Testis (tissue), 3 donors: ENCODE data around the gene SNAI3. TPM values are rescaled to one million over a fixed set of nuclear protein-coding genes. Genes with fewer than 3 reads are reported as not detected.
"Not testable (repeated sequence)": the region's sequence is repeated elsewhere in the genome, so short reads cannot be mapped to it uniquely, and the experiment has no call there.

Experiments
- DNase-seq: peaks from one replicate; pipeline ENCODE4 v3.0.0-alpha.2; 2019
- H3K27ac ChIP-seq, 2 donors: fragments of 200-600 bp; sonication (generic); one replicate each; pipeline ENCODE4 v1.5.1; 2019
- H3K27me3 ChIP-seq: fragments of 200-600 bp; sonication (generic); one replicate; pipeline ENCODE4 v1.5.1; 2019
- H3K36me3 ChIP-seq: fragments of 200-600 bp; sonication (generic); one replicate; pipeline ENCODE4 v1.5.1; 2017; ENCODE audit warnings: low read depth; ENCODE audit errors: missing control alignments
- H3K4me1 ChIP-seq: fragments of 200-600 bp; sonication (generic); one replicate; pipeline ENCODE4 v1.5.1; 2019
- H3K4me3 ChIP-seq, 2 donors: fragments of 200-600 bp; sonication (generic); one replicate each; pipeline ENCODE4 v1.5.1; 2017 to 2019
- H3K9me3 ChIP-seq: fragments of 200-600 bp; sonication (generic); one replicate; pipeline ENCODE4 v1.5.1; 2017
- CTCF ChIP-seq, 3 experiments: fragments of 450-650 bp in 2 of 3; fragments of 200-600 bp in 1 of 3; sonication (generic) in 1 of 3; IDR thresholded peaks; one replicate each; pipeline ENCODE4 v1.5.1; 2016 to 2019; ENCODE audit warnings: antibody characterized with exemption in 3 of 3, mild to moderate bottlenecking in 2 of 3, moderate library complexity in 1 of 3
- POLR2A ChIP-seq: fragments of 450-650 bp; IDR thresholded peaks from one replicate; pipeline ENCODE4 v1.6.1; 2017; ENCODE audit warnings: antibody characterized with exemption, mild to moderate bottlenecking, moderate library complexity
- WGBS, 2 donors: methylation state at CpG; one replicate each; pipeline ENCODE4 v1.1.5; 2018; 5-methylcytosine and 5-hydroxymethylcytosine counted together
- intact Hi-C: fragments of 100-400 bp; cut with DNase I; formaldehyde crosslinking; loops from one replicate; pipeline ENCODE4 v1.15.1; 2023; ENCODE audit warnings: low total_unique reads
- polyA plus RNA-seq: library from polyadenylated mRNA; stranded (reverse); fragments of 350-450 nt; fragmentation: Illumina TruSeq; extraction: RNeasy Lipid Tissue Mini Kit (QIAGEN cat#74804); gene quantifications from one replicate; pipeline ENCODE4 v1.2.3, GENCODE V29; 2014; ENCODE audit warnings: low read depth, low replicate concordance; ENCODE audit not compliant: insufficient read depth
- total RNA-seq, 2 donors: library from RNA; depleted of rRNA; stranded (reverse); fragments of >200 nt; gene quantifications; one replicate each; pipeline ENCODE4 v1.2.3, GENCODE V29; 2016

Gene SNAI3
- total and polyA plus RNA-seq, 3 donors from 2014 or later: 1.3 to 3.0 (median 2.5) TPM

- 94 to 95% methylated on average over 19 of the region's 19 CpGs for WGBS, 2 donors
- H3K4me1 ChIP-seq: no peaks in the 10 kb centered on the region
- TF ChIP-seq POLR2A: no peak
- TF ChIP-seq CTCF (IDR thresholded peaks at IDR 0.05): no peak
- DNase-seq: no peak
- no peak overlapping the region for H3K4me3 ChIP-seq
- intact Hi-C loops: no loop called here
- no peaks in the 10 kb centered on the region for H3K9me3 ChIP-seq
- H3K27me3 ChIP-seq: no peaks in the 10 kb centered on the region
- no peak overlapping the region for H3K27ac ChIP-seq
- H3K36me3 ChIP-seq: no peaks in the 10 kb centered on the region
Observed at GRCh38 chr16:88673716-88674379, 12.5 kb downstream of the SNAI3 start.

GRCh38 chr16:88672776-88673175 lies 13.5 kb downstream of the SNAI3 start:
- DNase-seq: no peak
- TF ChIP-seq POLR2A (no peak), CTCF (IDR thresholded peaks at IDR 0.05) (no peak)
- WGBS, 2 donors: 87 to 89% methylated on average over 11 of the region's 11 CpGs
- no peaks in the 10 kb centered on the region for H3K9me3 ChIP-seq
- intact Hi-C loops: no loop called here
- no peak overlapping the region for H3K4me3 ChIP-seq
- no peaks in the 10 kb centered on the region for H3K27me3 ChIP-seq
- H3K4me1 ChIP-seq: no peaks in the 10 kb centered on the region
- no peak overlapping the region for H3K27ac ChIP-seq
- no peaks in the 10 kb centered on the region for H3K36me3 ChIP-seq

GRCh38 chr16:88671806-88672205 lies 14.5 kb downstream of the SNAI3 start:
- H3K27ac ChIP-seq: no peak overlapping the region
- no peak overlapping the region for H3K4me3 ChIP-seq
- no peaks in the 10 kb centered on the region for H3K27me3 ChIP-seq
- no peaks in the 10 kb centered on the region for H3K9me3 ChIP-seq
- intact Hi-C loops: no loop called here
- no peak for DNase-seq
- H3K4me1 ChIP-seq: no peaks in the 10 kb centered on the region
- TF ChIP-seq POLR2A (no peak), CTCF (IDR thresholded peaks at IDR 0.05) (no peak)
- 93% methylated on average over 12 to 23 of the region's 23 CpGs for WGBS, 2 donors
- no peaks in the 10 kb centered on the region for H3K36me3 ChIP-seq

- intact Hi-C loops: no loop called here
- DNase-seq: no peak
- Histone ChIP-seq H3K9me3 (no peaks in the 10 kb centered on the region), H3K4me3 (no peak overlapping the region), H3K27me3 (no peaks in the 10 kb centered on the region), H3K4me1 (no peaks in the 10 kb centered on the region), H3K27ac (no peak overlapping the region), H3K36me3 (no peaks in the 10 kb centered on the region)
- 61 to 72% methylated on average over 8 to 10 of the region's 10 CpGs for WGBS, 2 donors
- TF ChIP-seq CTCF (IDR thresholded peaks at IDR 0.05) (no peak), POLR2A (no peak)
Observed at GRCh38 chr16:88669980-88670379, 16.3 kb downstream of the SNAI3 start.

GRCh38 chr16:88669493-88669892 lies 16.8 kb downstream of the SNAI3 start:
- H3K36me3 ChIP-seq, H3K27me3 ChIP-seq, H3K4me3 ChIP-seq, DNase-seq, intact Hi-C loops, H3K4me1 ChIP-seq, H3K27ac ChIP-seq, H3K9me3 ChIP-seq: not testable (repeated sequence)
- 94 to 96% methylated on average over 8 of the region's 8 CpGs for WGBS, 2 donors
